GM18867 (cell line): ENCODE measurements around the gene TSPAN16.
A peak's percentile ranks its signal among the peaks of the same experiment; 100 is the strongest.
"Not testable (repeated sequence)": the region's sequence is repeated elsewhere in the genome, so short reads cannot be mapped to it uniquely, and the experiment has no call there.

Experiments used
- ATAC-seq: cut with Tn5 transposase; IDR thresholded peaks from one replicate; pipeline ENCODE4 v1.9.1; 2021; ENCODE audit warnings: mild to moderate bottlenecking, moderate library complexity; ENCODE audit not compliant: unreplicated experiment

The TSPAN16 gene

GRCh38 chr19:11300811-11301120 lies 4.8 kb downstream of the TSPAN16 start:
- no peak for ATAC-seq

GRCh38 chr19:11304936-11305335 lies 9.0 kb downstream of the TSPAN16 start:
- ATAC-seq: no peak

GRCh38 chr19:11306337-11306736 lies 10.4 kb downstream of the TSPAN16 start:
- ATAC-seq: no peak

GRCh38 chr19:11320278-11320995 lies 24.5 kb downstream of the TSPAN16 start:
- not testable (repeated sequence) for ATAC-seq

- ATAC-seq: no peak
Observed at GRCh38 chr19:11321191-11322126, 25.5 kb downstream of the TSPAN16 start.

GRCh38 chr19:11322269-11323024 lies 26.5 kb downstream of the TSPAN16 start:
- no peak for ATAC-seq

GRCh38 chr19:11323601-11324078 lies 27.7 kb downstream of the TSPAN16 start:
- no peak for ATAC-seq

GRCh38 chr19:11324079-11324661 lies 28.2 kb downstream of the TSPAN16 start:
- ATAC-seq: no peak

- no peak for ATAC-seq
Observed at GRCh38 chr19:11324748-11325389, 28.9 kb downstream of the TSPAN16 start.

GRCh38 chr19:11325544-11325943 lies 29.6 kb downstream of the TSPAN16 start:
- no peak for ATAC-seq

GRCh38 chr19:11330127-11330526 lies 34.2 kb downstream of the TSPAN16 start:
- no peak for ATAC-seq

GRCh38 chr19:11331502-11331901 lies 35.5 kb downstream of the TSPAN16 start:
- ATAC-seq: no peak

- ATAC-seq: no peak
Observed at GRCh38 chr19:11332822-11333221, 36.9 kb downstream of the TSPAN16 start.

GRCh38 chr19:11333838-11334237 lies 37.9 kb downstream of the TSPAN16 start:
- ATAC-seq: not testable (repeated sequence)

GRCh38 chr19:11335449-11336146 lies 39.6 kb downstream of the TSPAN16 start:
- no peak for ATAC-seq

- no peak for ATAC-seq
Observed at GRCh38 chr19:11337080-11337479, 41.1 kb downstream of the TSPAN16 start.

- ATAC-seq: no peak
Observed at GRCh38 chr19:11338121-11338520, 42.2 kb downstream of the TSPAN16 start.

GRCh38 chr19:11338569-11339253 lies 42.8 kb downstream of the TSPAN16 start:
- peak; percentile 11 for ATAC-seq
